ENCODE data around the gene CBX2.

- TF ChIP-seq CTCF (IDR thresholded peaks at IDR 0.05; ENCODE audit: low read depth, low read length) (no peak), EZH2phosphoT487 (IDR thresholded peaks at IDR 0.05; ENCODE audit: low read depth) (no peak)
These were observed 13.1 kb downstream of the CBX2 start for GRCh38 chr17:79790805-79791734.

Measured in OCI-LY3 (cell line).